ENCODE results near the gene PRDM11.

PRDM11 gene

GRCh38 chr11:45267652-45268299 lies 121.3 kb downstream of the PRDM11 start:
- DNase-seq, result no peak

- DNase-seq, result no peak
Measured at GRCh38 chr11:45269678-45270077, 123.2 kb downstream of the PRDM11 start.

GRCh38 chr11:45270946-45271716 lies 124.7 kb downstream of the PRDM11 start:
- no peak for DNase-seq

GRCh38 chr11:45272701-45273100 lies 126.3 kb downstream of the PRDM11 start:
- no peak for DNase-seq

- DNase-seq, result no peak
Measured at GRCh38 chr11:45273509-45273908, 127.1 kb downstream of the PRDM11 start.

- DNase-seq, result no peak
Measured at GRCh38 chr11:45274206-45274605, 127.8 kb downstream of the PRDM11 start.

- DNase-seq, result no peak
Measured at GRCh38 chr11:45275828-45276227, 129.4 kb downstream of the PRDM11 start.

GRCh38 chr11:45278714-45279113 lies 132.3 kb downstream of the PRDM11 start:
- DNase-seq, result no peak

GRCh38 chr11:45279645-45280044 lies 133.2 kb downstream of the PRDM11 start:
- no peak for DNase-seq

GRCh38 chr11:45280449-45280848 lies 134.0 kb downstream of the PRDM11 start:
- DNase-seq, result no peak

GRCh38 chr11:45282081-45282480 lies 135.6 kb downstream of the PRDM11 start:
- no peak for DNase-seq
